MM.1S (cell line): ENCODE data around the gene ARAP3.

ENCODE experiments used
- EZH2 ChIP-seq: fragments of 300-600 bp; sonication (generic); optimal IDR thresholded peaks from 2 replicates; pipeline ENCODE3; 2017; ENCODE audit warnings: low read depth, mild to moderate bottlenecking, antibody characterized with exemption, low read length, mixed read lengths
- EZH2phosphoT487 ChIP-seq: fragments of 300-600 bp; sonication (generic); IDR thresholded peaks from 2 replicates; pipeline ENCODE4 v1.6.1; 2018; ENCODE audit warnings: antibody characterized with exemption, low read length
- TF ChIP-seq, protein P1 (sequence below): fragments of 300-600 bp; sonication (generic); IDR thresholded peaks from 2 replicates; pipeline ENCODE4 v1.5.1; 2016; ENCODE audit warnings: antibody characterized with exemption, low read length, mixed read lengths

DNA sequence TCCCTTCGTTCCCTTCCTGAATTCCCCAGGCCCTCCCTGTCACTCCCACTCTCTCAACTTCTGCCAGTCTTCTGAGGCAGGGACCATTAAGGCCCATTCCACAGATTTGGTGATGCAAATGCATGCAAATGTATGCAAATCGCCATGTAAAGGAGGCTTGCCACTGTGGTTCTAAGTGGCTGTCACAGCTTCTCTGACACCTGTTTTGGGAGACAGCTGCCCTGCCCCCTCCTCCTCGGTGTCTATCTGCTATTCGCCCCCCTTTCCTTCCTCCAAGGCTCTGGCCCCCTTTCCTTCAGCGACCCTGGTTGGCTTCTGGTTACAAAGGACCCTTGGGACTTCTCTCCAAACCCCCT, 10.5 kb upstream of the ARAP3 start:
- TF ChIP-seq, protein P1, sequence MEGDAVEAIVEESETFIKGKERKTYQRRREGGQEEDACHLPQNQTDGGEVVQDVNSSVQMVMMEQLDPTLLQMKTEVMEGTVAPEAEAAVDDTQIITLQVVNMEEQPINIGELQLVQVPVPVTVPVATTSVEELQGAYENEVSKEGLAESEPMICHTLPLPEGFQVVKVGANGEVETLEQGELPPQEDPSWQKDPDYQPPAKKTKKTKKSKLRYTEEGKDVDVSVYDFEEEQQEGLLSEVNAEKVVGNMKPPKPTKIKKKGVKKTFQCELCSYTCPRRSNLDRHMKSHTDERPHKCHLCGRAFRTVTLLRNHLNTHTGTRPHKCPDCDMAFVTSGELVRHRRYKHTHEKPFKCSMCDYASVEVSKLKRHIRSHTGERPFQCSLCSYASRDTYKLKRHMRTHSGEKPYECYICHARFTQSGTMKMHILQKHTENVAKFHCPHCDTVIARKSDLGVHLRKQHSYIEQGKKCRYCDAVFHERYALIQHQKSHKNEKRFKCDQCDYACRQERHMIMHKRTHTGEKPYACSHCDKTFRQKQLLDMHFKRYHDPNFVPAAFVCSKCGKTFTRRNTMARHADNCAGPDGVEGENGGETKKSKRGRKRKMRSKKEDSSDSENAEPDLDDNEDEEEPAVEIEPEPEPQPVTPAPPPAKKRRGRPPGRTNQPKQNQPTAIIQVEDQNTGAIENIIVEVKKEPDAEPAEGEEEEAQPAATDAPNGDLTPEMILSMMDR, result no peak
- no peak for TF ChIP-seq EZH2
- no peak for TF ChIP-seq EZH2phosphoT487
